Adipose tissue (tissue), 3 donors: ENCODE data around the gene ASPG. TPM values are rescaled to one million over a fixed set of nuclear protein-coding genes. Genes with fewer than 3 reads are reported as not detected.

Experiments used
- H3K27ac ChIP-seq: one replicate; pipeline ENCODE4 v1.5.1; 2013; ENCODE audit warnings: low read depth, low read length
- WGBS, 3 donors: extraction: QIAGEN DNeasy Blood & Tissue Kit; methylation state at CpG; one replicate each; pipeline ENCODE4 v1.1.7; 2013; 5-methylcytosine and 5-hydroxymethylcytosine counted together
- polyA plus RNA-seq, 3 donors: library from polyadenylated mRNA; stranded (reverse); fragments of 200-250 nt; gene quantifications; one replicate each; pipeline ENCODE4 v1.2.3, GENCODE V29; 2013
- donor health status: healthy with polysubstance abuse.
- donor health status: Bipolar disorder and iron deficiency.
- donor health status: healthy.

The ASPG gene
- 1 to 10 TPM in 2 of 3 donors, under 1 TPM in 1; 0.67 to 2.0 (median 2.0) TPM for polyA plus RNA-seq

DNA sequence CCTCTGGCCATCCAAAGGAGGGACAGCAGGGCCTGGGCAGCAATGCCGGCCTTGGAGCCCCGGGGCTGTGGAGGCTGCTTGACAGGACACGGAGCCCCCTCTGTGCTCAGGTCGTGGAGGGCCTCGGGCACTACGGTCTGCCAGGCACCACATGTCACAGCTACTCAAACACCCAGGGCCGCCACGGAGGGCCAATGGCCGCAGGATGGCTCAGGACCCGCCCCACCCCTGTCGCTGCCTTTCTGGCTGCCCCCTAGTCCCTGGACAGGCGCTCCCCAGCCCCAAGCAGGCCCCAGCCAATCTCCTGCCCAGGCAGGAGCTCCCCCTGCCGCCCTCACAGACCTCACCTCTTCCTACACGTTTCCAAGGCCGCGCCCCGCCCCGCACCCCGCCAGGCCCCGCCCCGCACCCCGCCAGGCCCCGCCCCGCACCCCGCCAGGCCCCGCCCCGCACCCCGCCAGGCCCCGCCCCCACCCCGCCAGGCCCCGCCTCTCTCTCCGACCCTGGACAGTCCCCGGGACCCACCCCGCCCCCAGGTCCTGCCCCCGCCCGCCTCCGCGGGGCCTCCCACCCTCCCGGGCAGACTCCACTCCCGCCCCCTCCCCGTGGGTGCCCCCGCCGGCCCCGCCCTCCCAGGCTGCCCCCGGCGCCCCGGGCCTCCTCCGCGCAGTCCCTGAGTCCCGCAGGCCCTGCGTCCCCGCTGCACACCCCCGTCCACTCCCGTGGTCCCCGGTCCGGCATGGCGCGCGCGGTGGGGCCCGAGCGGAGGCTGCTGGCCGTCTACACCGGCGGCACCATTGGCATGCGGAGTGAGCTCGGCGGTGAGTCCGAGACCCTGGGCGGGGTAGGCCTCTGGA, at the start of gene ASPG:
Gene ASPG (plus strand): TSS at position 669 of the 857 bp plus-strand sequence. CDS start 71 bp downstream, at position 740.
- no peak within 1 kb of the TSS for H3K27ac ChIP-seq
- 8 to 16% (median 15%) methylated on average over 41 to 66 of the region's 70 CpGs for WGBS, 3 donors

- WGBS, 3 donors = 72 to 75% (median 74%) methylated on average over 7 of the region's 7 CpGs
- H3K27ac ChIP-seq = no peak overlapping the region
These were observed 49.3 kb upstream of the ASPG start for GRCh38 chr14:104036212-104036611.

- H3K27ac ChIP-seq = no peak overlapping the region
- 64 to 85% (median 78%) methylated on average over 14 of the region's 14 CpGs for WGBS, 3 donors
These were observed 48.4 kb upstream of the ASPG start for GRCh38 chr14:104037074-104037473.

GRCh38 chr14:104037903-104038302, 47.6 kb upstream of the ASPG start:
- 67 to 75% (median 72%) methylated on average over 3 of the region's 3 CpGs for WGBS, 3 donors
- H3K27ac ChIP-seq = no peak overlapping the region

DNA sequence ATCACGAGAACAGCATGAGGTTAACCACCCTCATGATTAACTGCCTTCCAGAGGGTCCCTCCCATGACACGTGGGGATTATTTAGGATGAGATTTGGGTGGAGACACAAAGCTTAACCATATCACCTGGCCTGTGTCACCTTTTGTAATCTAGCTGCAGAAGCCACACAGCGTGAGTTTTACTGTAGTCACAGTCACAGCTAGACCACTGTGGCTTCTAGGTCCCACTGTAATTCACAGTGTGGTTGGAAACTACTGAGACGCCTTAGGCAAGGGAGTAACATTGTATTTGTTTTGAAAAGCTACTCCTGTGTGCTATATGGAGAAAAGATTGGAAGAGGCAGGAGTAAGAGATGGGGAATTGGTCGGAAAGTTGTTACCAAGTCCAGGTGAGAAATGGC, 46.3 kb upstream of the ASPG start:
- WGBS, 3 donors = 67 to 74% (median 70%) methylated on average over 5 of the region's 5 CpGs
- no peak overlapping the region for H3K27ac ChIP-seq

DNA sequence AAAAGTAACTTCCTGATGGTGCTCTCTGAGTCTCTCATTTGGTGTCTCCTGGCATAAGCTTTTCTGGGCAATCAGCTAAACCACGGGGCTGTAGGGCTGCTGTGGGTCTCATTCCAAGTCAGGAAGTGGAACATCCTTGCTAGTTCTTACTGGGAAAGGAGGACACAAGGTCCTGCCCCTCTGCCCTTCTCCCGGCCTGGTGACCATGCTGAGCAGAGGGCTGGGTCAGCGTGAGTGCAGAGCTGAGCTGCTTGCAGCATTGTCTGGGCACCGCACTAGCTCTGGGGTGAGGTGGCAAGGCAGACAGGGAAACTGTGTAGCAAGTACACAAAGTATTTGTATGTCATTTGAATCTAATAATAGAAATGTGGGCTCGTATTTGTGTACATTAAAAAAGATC, 45.0 kb upstream of the ASPG start:
- H3K27ac ChIP-seq = no peak overlapping the region
- 40 to 46% (median 43%) methylated on average over 5 of the region's 5 CpGs for WGBS, 3 donors

- no peak overlapping the region for H3K27ac ChIP-seq
- WGBS, 3 donors = 87 to 89% (median 89%) methylated on average over 6 of the region's 6 CpGs
These were observed 43.9 kb upstream of the ASPG start for GRCh38 chr14:104041430-104042104.

- WGBS, 3 donors = 91 to 94% (median 91%) methylated on average over 6 of the region's 6 CpGs
These were observed 41.5 kb upstream of the ASPG start for GRCh38 chr14:104044016-104044415.

GRCh38 chr14:104047761-104048160, 37.7 kb upstream of the ASPG start:
- 94 to 96% (median 95%) methylated on average over 3 of the region's 3 CpGs for WGBS, 3 donors
- H3K27ac ChIP-seq = no peak overlapping the region

More at GRCh38 chr14:104044016-104044415, 41.5 kb upstream of the ASPG start:
- H3K27ac ChIP-seq = no peak overlapping the region

DNA sequence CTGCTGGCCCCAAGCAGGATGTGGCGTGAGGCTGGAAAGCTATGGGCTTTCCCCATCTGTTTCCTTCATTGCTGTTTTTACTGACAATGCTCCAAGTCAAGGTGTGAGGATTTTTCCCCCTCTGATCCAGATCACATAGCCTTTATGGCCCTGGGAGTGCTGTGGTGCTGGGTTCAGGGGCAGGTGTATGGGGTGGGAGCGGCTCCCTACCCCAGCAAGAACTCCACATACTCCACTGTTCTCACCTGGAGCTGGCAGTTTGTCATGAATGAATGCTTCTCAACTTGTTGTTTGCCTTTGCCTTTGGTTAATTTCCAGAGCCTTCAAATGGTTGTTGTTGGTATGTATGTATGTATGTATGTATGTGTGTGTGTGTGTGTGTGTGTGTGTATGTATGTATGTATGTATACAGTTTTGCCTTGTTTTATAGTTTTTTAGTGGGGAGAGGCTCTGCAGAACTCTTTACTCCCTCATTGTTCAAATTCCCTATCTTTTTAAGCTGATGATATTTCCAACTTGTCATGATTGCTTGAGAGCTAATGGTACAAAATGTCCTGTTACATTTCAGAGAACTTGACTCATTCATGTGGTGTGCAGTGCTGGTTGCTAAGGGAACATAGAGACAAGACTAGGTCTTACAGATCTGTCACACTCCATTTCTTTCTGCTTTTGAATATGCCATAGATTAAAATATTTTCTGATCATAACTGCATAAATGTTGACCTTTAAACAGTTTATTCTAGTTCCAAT, 36.6 kb upstream of the ASPG start:
- 75 to 94% (median 83%) methylated on average over 2 of the region's 2 CpGs for WGBS, 3 donors
- H3K27ac ChIP-seq = no peak overlapping the region

DNA sequence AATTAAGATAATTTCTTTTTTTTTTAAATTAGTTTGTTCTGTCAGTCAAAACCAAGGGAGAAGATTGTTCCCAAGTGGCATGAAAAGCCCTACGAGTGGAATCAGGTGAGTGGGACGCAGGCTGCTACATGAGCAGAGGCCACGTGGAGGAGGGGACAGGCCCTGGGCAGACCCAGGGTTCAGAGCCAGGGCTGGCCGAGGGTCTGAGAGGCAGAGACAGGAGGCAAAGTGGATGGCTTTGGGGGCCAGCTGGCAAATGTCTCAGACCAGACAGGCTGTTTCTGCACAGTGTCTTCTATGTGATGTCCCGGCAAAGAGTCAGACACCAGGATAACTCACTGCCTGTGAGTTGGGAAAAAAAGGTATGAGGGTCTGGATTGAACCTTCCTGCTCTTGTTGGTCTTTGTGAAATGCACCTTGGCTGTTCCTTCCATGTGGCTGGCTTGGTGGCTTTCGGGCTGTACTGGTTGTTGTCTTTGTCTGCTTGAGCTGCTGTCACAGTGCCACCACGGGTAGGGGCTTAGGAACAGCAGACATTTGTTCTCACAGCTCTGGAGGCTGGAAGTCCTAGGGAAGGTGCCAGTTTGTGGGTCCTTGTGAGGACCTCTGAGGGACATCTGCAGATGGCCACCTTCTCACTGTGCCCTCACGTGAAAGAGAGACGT, 35.8 kb upstream of the ASPG start:
- peak overlapping the region; percentile 26 for H3K27ac ChIP-seq
- 67 to 78% (median 75%) methylated on average over 9 of the region's 9 CpGs for WGBS, 3 donors

DNA sequence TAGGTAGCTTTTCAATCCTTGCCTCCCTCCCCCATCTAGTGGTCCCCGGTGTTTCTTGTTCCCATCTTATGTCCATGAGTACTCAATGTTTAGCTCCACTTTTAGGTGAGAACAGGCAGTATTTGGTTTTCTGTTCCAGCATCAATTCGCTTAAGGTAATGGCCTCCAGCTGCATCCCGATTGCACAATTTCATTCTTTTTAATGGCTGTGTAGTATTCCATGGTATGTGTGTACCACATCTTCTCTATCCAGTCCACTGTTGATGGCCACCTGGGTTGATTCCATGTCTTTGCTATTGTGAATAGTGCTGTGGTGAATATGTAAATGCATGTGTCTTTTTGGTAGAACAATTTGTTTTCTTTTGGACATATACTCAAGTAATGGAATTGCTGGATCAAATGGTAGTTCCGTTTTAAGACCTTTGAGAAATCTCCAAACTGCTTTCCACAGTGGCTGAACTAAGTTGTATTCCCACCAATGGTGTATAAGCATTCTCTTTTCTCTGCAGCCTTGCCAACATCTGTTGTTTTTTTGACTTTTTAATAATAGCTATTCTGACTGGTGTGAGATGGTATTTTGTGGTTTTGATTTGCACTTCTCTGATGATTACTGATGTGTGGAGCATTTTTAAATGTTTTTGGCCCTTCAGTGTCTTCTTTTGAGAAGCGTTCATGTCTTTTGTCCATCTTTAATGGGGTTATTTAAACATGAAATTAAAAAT, 34.2 kb upstream of the ASPG start:
- 88 to 93% (median 91%) methylated on average over 5 of the region's 5 CpGs for WGBS, 3 donors
- H3K27ac ChIP-seq = no peak overlapping the region

GRCh38 chr14:104054222-104054905, 31.1 kb upstream of the ASPG start:
- H3K27ac ChIP-seq = no peak overlapping the region
- WGBS, 3 donors = 77 to 83% (median 79%) methylated on average over 16 of the region's 16 CpGs

GRCh38 chr14:104062281-104062680, 23.2 kb upstream of the ASPG start:
- WGBS, 3 donors = 85 to 95% (median 85%) methylated on average over 1 of the region's 1 CpG
- no peak overlapping the region for H3K27ac ChIP-seq

- WGBS, 3 donors = 76 to 82% (median 77%) methylated on average over 10 of the region's 10 CpGs
- H3K27ac ChIP-seq = no peak overlapping the region
These were observed 21.5 kb upstream of the ASPG start for GRCh38 chr14:104064003-104064402.

DNA sequence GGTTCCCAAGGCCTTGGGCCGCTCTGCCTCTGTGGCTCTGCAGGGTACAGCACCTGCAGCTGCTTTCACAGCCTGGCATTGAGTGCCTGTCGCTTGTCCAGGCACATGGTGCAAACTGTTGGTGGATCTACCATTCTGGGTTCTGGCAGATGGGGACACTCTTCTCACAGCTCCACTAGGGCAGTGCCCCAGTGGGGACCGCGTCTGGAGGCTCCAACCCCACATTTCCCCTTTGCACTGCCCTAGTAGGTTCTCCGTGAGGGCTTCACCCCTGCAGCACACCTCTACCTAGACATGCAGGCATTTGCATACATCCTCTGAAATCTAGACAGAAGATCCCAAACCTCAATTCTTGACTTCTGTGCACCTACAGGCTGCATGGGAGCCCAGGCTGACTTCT, 19.2 kb upstream of the ASPG start:
- WGBS, 3 donors = 81 to 89% (median 87%) methylated on average over 5 of the region's 5 CpGs
- H3K27ac ChIP-seq = no peak overlapping the region

DNA sequence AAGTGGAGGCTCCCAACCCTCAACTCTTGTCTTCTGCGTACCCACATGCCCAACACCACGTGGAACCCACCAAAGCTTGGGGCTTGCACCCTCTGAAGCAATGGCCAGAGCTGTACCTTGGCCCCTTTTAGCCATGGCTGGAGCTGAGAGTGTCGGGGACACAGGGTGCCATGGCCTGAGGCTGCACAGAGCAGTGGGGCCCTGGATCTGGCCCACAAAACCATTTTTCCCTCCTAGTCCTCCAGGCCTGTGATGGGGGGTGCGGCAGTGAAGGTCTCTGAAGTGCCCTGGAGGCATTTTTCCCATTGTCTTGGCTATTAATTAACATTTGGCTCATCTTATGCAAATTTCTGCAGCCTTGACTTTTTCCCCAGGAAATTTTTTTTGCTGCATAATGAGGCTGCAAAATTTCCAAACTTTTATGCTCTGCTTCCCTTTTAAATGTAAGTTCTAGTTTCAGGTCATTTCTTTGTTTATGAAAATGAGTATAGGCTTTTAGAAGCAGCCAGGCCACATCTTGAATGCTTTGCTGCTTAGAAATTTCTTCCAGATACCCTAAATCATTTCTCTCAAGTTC, 18.7 kb upstream of the ASPG start:
- WGBS, 3 donors = 78 to 82% (median 80%) methylated on average over 4 of the region's 4 CpGs

More for the DNA sequence above, 18.7 kb upstream of the ASPG start:
- H3K27ac ChIP-seq = no peak overlapping the region
